ENCODE results near the gene NOTCH2. TPM values are rescaled to one million over a fixed set of nuclear protein-coding genes. Genes with fewer than 3 reads are reported as not detected.

NOTCH2 gene
- total RNA-seq, 2 donors from 2014 or later: 126 to 151 TPM

DNA sequence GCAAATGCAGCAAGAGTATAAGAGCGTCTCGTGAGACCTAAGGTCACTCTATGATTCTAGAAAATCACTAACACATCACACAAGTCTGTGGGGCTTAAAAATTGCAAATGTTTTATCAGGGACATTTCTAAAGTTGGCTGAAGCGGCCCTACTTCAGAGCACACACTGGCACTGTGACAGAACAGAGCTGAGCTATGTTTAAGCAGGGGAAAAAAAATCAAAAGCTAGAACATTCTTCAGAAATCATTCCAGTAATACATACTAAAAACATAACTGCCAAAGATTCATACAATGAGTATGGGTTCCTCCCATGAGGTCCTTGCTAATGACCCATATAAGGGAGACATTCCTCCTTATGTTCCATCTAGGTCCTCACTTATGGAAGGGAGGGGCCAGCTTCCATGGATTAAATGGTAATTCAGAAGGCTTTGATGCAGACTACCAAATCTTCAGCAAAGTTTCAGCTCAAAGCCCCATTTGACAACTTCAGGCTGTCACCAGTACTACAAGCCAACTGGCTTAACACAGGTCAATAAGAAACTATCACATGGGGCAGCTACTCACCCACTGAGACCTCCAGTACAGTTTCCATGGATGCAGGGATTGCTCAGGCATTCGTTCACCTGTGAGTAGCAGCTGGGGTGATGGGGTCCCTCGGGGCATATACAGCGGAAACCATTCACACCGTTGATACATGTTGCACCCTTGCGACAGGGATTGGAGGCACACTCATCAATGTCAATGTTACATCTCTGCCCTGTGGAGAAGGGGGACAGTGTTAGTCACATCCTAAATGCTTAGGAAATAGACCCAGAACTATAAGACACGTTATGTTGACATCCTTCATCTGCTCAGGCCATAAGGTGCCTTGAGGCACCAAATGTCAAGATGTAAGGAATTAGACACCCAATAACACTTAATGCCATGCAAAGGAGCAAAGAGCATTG, 114.7 kb downstream of the NOTCH2 start:
- intact Hi-C loops (cut with DNase I): no loop called here
- no peak for DNase-seq (ENCODE audit: low spot score)

DNA sequence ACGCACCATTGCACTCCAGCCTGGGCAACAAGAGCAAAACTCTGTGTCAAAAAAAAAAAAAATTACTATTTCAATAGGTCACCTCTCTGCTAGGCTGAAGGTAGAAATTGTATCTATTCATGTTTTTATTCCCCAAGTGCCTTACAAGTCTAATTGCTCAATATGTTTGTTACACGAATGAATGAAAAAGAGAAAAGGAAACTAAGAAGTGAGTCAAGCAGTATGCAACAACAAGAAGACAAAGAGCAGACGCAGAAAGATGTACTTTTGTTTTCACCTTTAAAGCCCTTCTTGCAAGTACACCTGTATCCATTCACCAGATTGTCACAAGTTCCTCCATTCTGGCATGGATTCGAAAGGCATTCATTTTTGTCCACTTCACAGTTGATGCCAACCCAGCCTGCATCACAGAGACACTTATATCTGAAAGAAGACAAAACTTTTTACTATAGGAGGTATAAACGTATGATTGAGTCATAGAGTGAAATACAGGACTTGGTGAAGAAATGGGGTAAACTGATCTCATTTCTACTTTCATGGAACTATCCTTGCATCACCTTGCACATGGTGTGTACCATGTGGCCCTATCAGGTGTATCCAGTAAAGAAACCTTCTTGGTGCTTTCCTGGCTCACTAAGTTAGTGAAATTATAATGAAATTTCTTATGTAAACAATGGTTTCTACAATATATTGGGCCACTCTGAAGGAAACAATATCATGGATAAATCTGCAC, 116.0 kb downstream of the NOTCH2 start:
- no peak for DNase-seq (ENCODE audit: low spot score)
- intact Hi-C loops (cut with DNase I): no loop called here

DNA sequence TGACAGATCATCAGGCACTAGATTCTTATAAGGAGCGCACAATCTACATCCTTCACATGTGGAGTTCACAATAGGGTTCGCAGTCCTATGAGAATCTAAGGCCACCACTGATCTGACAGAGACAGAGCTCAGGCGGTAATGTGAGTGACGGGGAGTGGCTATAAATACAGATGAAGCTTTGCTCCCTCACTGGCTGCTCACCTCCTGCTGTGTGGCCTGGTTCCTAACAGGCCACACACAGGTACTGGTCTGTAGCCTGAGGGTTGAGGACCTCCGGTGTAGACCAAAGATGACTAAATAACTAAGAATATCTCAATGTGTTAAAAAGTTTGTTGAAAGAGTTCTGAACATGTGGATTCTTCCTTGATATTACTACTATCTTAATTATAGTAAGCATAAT, 117.0 kb downstream of the NOTCH2 start:
- DNase-seq (ENCODE audit: low spot score): no peak
- intact Hi-C loops (cut with DNase I): no loop called here

DNA sequence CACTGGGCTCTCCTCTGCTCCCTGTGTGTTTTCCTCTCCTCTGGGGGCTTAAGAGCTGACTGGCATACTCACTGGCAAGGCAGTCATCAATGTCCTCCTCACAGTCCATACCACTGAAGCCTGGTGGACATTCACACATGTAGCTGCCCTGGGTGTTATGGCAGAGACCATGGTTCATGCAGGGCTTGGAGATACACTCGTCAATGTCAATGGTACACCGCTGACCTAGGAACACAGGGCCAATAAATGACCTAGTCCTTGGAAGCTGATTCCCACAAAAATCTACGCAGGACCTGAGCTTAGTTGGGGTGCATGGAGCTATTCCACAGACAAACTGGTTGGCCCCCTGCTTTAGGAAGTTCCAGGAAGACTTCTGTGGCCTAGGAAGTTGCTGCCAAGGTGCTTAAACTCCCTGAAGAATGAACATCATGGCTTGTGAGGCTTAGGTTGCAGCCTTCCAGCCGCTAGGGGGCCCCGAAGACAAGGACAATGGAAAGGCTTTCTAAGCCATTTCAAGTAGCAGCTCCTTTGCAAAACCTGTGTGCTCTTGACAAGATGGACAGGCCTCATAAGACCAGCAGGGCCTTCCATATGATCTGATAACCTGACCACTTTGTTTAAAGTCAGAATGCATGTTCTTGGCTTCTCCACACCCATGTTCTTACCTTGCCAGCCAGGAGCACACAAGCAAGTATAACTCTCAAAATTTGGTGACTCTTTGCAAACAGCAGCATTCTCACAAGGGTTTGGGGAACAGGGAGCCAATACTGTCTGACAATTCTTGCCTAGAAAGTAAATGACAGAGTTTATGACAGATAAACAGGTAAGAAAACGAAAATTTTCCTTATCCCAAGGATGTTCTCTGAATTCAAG, 120.9 kb downstream of the NOTCH2 start:
- peak; percentile 93 for DNase-seq (ENCODE audit: low spot score)
- intact Hi-C loops (cut with DNase I): no loop called here

DNA sequence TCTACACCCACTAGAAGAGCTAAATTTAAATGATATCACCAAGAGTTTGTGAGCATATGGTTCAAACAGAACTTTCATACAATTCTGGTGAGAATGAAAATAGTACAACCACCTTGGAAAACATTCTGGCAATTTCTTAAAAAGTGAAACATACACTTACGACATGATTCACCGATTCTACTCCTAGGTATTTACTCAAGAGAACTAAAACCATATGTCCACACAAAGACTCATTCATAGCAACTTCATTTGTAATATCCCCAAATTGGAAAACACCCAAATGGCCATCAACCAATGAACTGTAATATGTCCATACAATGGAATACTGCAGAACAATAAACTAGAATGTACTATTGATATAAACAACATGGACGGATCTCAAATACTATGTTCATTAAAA, 122.0 kb downstream of the NOTCH2 start:
- intact Hi-C loops (cut with DNase I): no loop called here
- DNase-seq (ENCODE audit: low spot score): no peak

DNA sequence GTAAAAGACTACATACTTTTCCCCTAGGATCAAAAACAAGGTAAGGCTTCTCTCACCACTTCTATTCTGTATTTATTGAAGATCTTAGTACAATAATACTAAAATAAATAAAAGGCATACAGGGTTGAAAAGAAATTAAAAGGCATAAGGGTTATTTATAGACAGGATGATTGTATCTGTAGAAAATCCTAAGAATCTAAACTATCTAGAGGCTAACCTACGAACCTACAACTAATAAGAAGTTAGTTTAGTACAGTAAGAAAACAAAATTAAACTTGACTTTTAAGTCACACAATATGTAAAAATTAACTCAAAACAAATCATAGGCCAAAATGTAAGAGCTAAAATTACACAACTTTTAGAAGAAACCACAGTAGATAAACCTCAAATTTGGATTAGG, 122.7 kb downstream of the NOTCH2 start:
- intact Hi-C loops (cut with DNase I): no loop called here
- DNase-seq (ENCODE audit: low spot score): no peak

DNA sequence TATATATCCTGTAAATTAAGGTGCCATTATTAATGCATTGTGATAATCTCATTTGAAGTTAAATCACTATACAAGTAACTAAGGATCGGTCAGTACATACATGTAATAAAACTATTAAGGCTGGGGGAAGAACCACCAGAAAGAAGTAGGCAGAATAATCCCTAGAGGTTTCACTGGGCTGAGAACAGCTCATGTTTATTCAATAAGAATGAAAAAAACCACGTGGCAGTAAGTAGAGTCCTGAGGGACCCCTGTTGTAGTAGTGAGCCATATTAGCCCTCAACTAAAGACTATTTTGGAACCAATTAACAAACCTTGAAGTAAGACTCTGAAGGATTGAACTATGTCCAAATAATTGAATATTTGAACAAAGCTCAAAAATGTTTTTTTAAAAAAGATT, 126.2 kb downstream of the NOTCH2 start:
- intact Hi-C loops (cut with DNase I): no loop called here
- DNase-seq (ENCODE audit: low spot score): no peak

DNA sequence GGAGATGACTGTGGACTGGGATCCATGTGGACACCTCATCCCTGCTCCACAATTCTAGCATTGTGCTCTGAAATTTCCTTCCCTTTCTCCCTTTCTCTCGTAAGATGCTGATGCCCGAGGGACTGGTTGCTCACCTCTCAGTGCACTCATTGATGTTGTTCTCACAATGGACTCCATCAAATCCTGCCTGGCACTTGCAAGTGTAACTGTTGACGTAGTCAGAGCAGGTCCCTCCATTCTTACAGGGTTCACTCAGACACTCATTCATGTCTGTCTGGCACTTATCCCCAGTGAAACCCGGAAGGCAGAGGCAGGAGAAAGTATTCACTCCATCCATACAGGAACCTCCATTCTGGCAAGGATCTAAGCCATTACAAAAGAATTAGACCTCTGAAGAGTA, 128.1 kb downstream of the NOTCH2 start:
- intact Hi-C loops (cut with DNase I): no loop called here
- DNase-seq (ENCODE audit: low spot score): no peak

DNA sequence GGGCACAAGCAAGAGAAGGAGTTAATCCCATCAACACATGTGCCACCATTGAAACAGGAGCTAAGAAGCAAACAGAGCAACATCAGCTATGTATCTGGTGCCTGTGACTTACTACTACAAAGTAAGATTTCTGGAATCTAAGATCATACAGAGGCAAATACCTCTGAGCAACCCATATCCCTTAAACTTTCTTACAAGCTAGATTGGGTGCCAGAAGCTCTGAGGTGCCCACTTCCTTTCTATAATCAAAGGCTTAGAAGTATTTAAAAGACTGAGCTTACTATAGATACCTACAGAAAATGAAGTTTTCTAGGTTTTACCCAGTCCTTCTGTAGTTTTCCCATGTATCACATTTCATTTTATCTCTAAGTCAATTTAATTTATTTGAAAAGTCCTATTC, 128.8 kb downstream of the NOTCH2 start:
- no peak for DNase-seq (ENCODE audit: low spot score)
- intact Hi-C loops (cut with DNase I): no loop called here

DNA sequence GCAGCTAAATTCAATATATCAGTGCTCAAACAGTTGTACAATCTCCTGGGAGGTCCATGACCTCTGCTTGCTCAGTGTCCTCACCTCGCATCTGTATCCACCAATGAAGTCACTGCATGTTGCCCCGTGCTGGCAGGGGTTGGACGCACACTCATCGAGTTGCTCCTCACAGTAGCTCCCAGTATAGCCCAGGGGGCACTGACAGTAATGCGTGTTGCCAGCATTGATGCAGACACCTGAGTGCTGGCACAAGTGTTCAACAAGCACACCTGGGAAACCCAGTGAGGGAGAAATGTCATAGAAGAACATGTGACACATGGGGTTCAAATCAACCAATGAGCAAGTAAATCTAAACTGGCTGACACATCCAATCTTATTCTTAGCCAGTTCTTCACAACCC, 132.3 kb downstream of the NOTCH2 start:
- no peak for DNase-seq (ENCODE audit: low spot score)
- intact Hi-C loops (cut with DNase I): no loop called here

DNA sequence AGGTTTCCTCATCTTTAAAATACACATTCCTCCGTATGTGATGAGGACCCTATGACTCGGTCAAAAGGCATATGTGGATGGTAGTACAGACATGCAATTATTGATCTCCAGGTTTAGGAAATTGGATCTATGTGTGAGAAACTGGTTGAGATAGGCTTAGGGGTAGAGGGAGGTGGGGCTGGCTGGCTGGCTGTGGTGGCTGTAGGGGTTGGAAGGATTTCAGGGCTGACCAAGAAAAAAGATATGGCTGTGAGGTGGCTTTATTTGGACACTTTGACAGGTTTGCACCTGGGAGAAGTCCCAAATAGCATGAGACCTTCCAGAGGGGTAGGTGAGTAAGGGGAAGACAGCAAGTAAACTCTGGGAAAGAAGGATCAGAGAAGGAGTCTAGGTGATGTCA, 133.5 kb downstream of the NOTCH2 start:
- no peak for DNase-seq (ENCODE audit: low spot score)
- intact Hi-C loops (cut with DNase I): no loop called here

DNA sequence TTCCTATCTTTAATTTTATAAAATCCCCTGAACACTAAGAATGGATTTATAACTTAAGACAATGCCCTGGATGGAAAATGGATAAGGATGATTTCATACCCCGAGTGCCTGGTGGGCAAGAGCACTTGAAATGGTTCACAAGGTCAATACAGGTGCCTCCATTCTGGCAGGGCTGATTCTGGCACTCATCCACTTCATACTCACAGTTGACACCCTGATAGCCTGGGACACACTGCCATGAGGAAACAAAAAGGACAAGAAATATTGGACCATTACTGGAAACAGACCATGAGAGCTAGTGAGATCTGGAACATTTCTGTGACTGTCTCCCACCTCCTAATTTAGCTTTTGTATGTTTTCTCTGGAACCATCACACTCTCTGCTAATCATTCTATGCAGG, 134.1 kb downstream of the NOTCH2 start:
- intact Hi-C loops (cut with DNase I): no loop called here
- no peak for DNase-seq (ENCODE audit: low spot score)

DNA sequence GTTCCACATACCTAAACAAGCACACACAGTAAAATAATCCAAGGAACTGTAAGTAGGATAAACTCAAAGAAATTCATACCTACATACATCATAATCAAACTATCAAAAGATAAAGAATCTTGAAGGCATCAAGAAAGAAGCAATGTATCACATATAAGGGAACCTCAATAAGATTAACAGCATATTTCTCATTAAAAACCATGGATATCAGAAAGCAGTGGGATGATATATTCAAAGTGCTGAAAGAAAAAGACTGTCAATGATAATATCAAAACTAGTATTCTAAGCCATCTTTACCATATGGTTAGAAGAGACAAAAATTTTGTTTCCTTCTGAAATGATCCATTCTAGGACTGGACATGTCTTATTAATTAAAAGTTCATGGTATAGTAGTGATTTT, 136.1 kb downstream of the NOTCH2 start:
- intact Hi-C loops (cut with DNase I): no loop called here
- DNase-seq (ENCODE audit: low spot score): no peak

DNA sequence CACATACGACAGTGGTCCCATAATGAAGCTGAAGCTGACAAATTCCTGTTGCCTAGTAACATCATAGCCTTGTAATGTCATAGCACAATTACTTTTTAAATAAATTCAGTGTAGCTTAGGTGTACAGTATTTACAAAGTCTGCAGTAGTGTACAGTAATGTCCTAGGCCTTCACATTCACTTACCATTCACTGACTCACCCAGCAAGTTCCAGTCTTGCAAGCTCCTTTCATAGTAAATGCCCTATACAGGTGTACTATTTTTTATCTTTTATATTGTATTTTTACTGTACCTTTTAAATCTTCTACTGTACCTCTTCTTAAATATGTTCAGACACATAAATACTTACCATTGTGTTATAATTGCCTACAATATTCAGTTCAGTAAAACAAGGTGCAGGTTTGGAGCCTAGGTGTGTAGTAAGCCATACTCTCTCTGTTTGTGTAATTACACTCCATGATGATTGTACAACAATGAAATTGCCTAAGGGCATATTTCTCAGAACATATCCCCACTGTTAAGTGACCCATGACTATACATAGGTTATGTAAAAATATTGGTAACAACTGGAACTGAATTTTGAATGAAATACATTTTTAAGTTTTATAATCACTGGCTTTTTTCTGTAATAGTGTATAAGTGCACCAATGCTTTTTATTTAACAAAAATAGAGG, 139.7 kb downstream of the NOTCH2 start:
- no peak for DNase-seq (ENCODE audit: low spot score)
- intact Hi-C loops (cut with DNase I): no loop called here

DNA sequence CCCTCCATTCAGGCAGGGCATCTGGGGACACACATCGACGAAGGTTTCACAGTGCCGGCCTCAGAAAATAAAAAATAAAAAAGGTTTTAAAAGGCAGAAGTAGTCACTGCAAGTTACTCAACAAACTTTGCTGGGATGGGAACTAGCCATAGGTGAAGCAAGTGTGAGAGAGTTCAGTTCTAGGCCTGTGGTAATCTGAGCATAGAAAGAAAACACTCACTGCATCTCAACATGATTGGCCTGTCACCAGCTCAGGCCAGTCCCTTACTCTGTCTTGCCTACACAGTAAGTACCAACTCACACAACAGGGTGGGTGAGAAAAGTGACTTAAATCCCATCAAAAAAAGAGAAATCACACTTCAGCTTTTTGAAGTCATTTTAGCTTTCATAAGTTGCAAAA, 142.9 kb downstream of the NOTCH2 start:
- intact Hi-C loops (cut with DNase I): no loop called here

DNA sequence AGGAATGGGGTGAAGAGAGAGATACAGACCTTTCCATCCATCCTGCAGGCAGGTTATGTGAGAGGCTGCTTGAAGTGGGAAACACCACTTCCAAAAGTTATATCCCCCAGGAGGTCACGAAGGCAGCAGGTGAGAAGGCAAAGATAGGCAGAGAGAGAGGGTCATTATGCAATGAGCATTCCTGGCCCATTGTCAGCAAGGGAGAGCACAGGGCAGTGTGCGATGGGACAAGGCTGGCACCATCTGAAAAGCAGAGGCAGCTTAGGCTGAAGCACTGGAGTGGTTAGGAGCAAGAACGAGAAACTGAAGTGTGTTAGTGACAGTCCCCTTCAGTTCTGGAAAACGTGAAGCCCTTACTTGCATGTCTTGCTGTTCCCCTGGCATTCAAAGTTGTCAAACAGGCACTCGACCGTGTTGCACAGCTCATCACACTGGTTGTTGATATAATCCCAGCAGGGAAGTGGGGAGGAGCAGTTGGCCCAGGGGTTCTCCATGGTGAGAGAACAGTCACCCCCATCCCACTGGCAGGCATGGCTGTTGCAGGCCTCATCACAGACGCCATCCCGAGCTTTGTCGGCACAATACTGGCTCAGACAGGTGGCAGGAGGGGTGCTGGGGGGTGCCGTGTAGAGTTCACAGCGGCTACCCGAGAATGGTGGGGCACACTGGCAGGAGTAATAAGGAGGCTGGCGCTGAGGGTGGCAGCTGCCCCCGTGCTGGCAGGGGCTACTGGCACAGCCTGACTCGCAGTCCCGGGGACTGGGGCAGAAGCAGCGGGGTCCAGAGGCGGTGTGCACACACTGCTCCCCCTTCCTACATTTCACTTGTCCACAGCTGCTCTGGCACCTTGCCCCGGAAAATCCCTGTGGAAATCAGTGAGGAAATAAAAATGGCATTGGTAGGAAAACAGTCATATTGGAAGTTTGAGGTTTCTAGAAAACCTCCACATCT, 144.2 kb downstream of the NOTCH2 start:
- DNase-seq (ENCODE audit: low spot score): no peak
- intact Hi-C loops (cut with DNase I): no loop called here

More for the DNA sequence above, 142.9 kb downstream of the NOTCH2 start:
- DNase-seq (ENCODE audit: low spot score): no peak

DNA sequence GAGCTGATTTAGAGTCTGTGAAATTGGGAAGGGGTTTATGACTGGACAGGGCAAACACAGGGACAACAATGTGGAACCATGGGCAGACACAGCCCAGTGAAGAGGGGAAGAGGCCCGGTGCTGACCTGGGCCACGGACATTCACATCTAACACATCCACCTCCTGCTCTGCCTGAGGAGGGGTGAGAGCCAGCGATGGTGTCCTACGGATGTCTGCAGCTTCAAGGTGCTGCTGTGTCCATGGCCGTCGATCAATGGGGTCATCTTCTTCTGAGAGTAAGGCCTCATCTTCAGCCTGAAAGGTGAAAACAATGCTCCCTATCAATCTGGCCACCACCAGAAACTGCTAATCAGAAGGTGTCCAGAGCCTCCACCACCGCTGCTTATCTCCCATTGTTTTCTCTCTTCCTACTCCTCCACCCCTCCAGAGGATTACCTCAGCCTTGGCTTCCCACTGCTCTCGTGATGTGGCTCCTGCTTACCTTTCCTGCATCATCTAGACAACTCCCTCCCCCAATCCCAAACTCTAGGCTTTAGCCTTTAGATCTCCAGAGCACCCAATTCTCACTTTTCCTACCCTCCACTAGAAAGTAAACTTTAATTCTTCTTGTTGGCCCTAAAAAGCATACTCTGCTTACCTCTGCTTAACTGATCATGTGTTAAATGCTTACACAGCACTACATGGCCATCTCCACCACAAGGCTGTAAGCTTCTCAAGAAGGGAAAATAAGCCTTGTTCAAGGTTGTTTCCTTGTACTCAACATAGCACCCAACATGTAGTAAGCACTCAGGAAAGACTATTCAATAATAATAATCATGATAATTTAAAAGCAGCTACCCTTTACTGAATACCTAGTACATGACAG, 149.1 kb downstream of the NOTCH2 start:
- DNase-seq (ENCODE audit: low spot score): no peak
- intact Hi-C loops (cut with DNase I): no loop called here

Measured in posterior vena cava (tissue), 2 donors.